ENCODE results near the gene CFAP53.

DNA sequence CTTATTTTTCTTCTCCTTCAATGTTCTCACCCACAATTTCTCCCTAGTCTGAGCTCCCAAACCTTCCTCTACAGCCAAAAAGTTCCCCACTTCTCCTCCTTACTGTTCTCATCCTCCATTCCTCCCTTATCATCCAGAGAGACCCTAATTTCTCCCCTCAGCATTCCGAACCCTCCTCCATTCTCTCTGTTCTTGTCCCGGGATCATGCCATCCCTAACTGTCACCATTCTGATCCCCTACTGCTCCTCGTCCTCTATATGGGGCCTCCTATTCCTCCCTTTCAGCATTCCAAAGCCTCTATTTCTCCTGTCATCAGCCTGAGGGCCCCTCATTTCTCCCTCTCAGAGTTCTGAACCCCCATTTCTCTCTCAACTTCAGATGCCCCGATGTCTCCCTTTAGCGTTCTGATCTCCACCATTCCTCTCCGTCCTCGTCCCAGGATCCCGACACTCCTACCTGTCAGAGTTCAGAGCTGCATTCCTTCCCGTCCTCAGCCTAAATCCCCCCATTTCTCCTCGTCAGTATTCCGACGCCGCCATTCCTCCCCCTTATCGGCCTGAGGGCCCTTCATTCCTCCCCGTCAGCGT is 14.5 kb upstream of the CFAP53 start:
- TF ChIP-seq, protein P1, sequence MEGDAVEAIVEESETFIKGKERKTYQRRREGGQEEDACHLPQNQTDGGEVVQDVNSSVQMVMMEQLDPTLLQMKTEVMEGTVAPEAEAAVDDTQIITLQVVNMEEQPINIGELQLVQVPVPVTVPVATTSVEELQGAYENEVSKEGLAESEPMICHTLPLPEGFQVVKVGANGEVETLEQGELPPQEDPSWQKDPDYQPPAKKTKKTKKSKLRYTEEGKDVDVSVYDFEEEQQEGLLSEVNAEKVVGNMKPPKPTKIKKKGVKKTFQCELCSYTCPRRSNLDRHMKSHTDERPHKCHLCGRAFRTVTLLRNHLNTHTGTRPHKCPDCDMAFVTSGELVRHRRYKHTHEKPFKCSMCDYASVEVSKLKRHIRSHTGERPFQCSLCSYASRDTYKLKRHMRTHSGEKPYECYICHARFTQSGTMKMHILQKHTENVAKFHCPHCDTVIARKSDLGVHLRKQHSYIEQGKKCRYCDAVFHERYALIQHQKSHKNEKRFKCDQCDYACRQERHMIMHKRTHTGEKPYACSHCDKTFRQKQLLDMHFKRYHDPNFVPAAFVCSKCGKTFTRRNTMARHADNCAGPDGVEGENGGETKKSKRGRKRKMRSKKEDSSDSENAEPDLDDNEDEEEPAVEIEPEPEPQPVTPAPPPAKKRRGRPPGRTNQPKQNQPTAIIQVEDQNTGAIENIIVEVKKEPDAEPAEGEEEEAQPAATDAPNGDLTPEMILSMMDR (IDR thresholded peaks at IDR 0.05), result no peak
- TF ChIP-seq ZFX (IDR thresholded peaks at IDR 0.05; ENCODE audit: borderline replicate concordance), result no peak
